ENCODE data around the gene HSPB6.

Gene HSPB6

GRCh38 chr19:35746531-35746930 is 10.3 kb downstream of the HSPB6 start:
- no peak for DNase-seq

DNA sequence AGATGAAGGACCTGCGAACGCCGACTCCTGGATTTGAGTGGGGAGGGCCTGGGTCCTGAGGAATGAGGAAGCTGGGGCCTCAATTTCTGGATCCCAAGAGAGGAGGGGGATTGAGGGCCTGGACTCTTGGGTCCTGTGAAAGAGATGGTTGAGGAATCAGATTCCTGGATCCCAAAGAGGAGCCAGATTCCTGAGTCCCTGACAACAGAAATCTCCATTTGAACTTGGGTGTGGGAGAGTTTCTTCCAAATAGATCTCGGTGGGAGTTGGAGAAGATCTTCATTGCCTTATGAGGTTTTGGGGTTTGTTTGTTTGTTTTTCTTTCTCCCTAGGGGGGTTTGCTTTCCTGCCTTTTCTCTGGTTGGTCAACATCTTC is 10.8 kb downstream of the HSPB6 start:
- no peak for DNase-seq

DNA sequence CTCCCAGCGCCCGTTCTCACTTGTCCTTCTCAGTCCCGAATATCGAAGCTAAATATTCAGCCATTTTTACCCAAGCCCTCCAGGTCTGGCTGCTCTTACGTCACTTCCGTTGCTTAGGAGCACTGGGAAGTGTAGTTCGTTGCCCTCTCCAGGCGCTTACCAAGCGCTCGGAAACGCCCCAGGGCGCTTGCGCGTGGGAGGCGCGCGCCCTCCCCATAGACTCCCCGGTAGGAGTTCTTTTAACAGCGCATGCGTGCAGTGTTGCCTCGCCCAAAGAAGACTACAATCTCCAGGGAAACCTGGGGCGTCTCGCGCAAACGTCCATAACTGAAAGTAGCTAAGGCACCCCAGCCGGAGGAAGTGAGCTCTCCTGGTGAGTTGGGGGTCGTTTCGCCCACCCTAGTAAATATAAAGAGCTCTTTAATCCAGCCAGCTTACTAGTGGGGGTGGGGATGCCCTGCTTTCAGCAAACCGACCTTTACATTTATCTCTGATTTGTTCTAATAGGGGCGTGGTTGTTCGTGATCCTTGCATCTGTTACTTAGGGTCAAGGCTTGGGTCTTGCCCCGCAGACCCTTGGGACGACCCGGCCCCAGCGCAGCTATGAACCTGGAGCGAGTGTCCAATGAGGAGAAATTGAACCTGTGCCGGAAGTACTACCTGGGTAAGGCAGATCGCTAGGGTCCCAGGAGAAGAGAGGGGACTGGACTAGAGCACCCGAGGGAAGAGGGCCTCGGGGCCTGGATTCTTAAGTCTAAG is 11.3 kb downstream of the HSPB6 start, which contains the start of the genes PSENEN and U2AF1L4:
PSENEN (plus strand) TSS at position 324 of the 759 bp plus-strand sequence; CDS start at position 604, 280 bp downstream.
U2AF1L4 (minus strand) TSS at position 91 of the 759 bp plus-strand sequence; CDS start at position 64, 27 bp downstream.
- DNase-seq, result peak; percentile 62 to 99 (median 96)

- DNase-seq, result peak; percentile 62 to 98 (median 91)
These were observed 12.2 kb downstream of the HSPB6 start for GRCh38 chr19:35744430-35745327.

- no peak for DNase-seq
These were observed 13.0 kb downstream of the HSPB6 start for GRCh38 chr19:35743640-35744429.

DNA sequence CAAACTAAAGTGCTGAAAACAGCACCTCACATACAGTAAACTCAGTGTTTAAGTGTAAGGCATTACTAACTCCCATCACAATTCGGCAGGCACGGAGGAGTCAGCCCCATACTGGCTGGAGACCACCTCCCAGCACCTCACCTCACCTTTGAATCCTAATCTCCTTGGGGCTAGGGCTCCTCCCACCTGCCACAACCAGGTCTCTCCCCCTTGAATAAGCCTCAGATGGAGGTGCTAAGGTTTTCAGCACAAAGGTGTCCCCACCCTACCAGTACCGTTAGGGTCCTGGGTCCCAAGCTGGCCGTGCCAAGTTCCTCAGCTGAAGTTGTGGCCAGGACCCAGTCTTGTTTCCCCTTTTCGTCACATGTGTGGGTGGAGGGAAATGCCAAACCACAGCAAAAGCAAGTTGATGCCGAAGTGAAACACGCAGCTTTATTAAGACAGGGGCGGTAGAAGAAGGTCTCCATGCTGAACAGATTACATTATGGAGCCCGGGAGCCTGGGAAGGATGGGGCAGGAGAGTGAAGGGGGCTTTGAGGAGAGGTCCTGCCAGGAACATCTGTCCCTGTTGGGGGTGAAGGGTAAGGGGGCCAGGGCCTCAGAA is 14.6 kb downstream of the HSPB6 start, which contains the start of gene IGFLR1:
IGFLR1 (minus strand) TSS at position 332 of the 604 bp plus-strand sequence. CDS start 1,272 bp downstream, outside the sequence.
- peak in 9 of 56 donors; percentile 3 to 50 (median 14) for DNase-seq

- DNase-seq, result no peak
These were observed 15.7 kb downstream of the HSPB6 start for GRCh38 chr19:35741203-35741515.

- peak; percentile 59 to 99 (median 96) for DNase-seq
These were observed 16.2 kb downstream of the HSPB6 start for GRCh38 chr19:35740423-35741202.

- DNase-seq, result no peak
These were observed 16.8 kb downstream of the HSPB6 start for GRCh38 chr19:35740108-35740422.

- no peak for DNase-seq
These were observed 17.3 kb downstream of the HSPB6 start for GRCh38 chr19:35739275-35740107.

GRCh38 chr19:35738887-35739229 is 18.0 kb downstream of the HSPB6 start:
- no peak for DNase-seq

DNA sequence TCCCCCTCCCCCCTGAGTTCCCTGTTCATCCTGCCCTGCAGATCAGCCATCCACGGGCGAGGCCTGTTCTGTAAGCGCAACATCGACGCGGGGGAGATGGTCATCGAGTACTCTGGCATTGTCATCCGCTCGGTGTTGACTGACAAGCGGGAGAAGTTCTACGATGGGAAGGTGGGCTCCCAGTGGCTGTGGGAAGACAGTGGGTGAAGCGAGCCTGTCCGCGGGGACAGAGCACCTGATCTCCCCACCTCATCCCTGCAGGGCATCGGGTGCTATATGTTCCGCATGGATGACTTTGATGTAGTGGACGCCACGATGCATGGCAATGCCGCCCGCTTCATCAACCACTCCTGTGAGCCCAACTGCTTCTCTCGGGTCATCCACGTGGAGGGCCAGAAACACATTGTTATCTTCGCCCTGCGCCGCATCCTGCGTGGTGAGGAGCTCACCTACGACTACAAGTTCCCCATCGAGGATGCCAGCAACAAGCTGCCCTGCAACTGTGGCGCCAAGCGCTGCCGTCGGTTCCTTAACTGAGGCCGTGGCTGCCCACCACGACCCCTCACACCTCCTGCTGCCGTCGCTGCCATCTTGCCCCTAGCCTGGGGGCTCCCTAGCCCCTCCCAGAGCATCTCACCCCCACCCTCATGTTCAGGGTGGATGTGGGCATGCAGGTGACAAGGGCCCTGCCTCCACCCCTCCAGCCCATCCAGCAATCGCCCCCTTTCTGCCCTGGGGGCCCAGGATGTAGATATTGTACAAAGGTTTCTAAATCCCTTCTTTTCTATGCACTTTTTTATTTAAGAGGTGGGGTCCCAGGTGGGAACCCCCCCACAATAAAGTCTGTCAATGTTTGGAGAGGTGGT is 18.6 kb downstream of the HSPB6 start:
- DNase-seq, result no peak

GRCh38 chr19:35736913-35737886 is 19.6 kb downstream of the HSPB6 start:
- DNase-seq, result no peak

DNA sequence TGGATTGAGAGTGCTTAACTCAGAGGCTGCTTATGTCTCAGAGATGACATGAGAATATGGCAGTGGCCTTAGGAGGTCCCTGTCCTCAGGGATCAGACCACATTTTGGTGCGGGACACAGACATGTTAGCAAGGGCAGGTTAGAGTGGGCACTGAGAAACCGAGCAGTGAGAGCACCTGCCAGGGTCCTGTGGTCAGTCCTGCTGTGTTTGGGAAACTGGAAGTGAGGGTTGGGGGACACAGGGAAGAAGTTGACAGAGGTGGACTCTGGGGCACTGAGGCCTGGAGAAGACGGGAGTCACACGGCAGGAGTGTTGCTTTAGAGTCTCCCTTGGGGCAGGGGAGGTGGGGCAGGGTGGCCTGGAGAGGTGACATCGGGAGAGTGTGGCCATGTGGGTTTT is 21.9 kb downstream of the HSPB6 start:
- DNase-seq, result no peak

GRCh38 chr19:35734273-35734672 is 22.6 kb downstream of the HSPB6 start:
- no peak for DNase-seq

DNA sequence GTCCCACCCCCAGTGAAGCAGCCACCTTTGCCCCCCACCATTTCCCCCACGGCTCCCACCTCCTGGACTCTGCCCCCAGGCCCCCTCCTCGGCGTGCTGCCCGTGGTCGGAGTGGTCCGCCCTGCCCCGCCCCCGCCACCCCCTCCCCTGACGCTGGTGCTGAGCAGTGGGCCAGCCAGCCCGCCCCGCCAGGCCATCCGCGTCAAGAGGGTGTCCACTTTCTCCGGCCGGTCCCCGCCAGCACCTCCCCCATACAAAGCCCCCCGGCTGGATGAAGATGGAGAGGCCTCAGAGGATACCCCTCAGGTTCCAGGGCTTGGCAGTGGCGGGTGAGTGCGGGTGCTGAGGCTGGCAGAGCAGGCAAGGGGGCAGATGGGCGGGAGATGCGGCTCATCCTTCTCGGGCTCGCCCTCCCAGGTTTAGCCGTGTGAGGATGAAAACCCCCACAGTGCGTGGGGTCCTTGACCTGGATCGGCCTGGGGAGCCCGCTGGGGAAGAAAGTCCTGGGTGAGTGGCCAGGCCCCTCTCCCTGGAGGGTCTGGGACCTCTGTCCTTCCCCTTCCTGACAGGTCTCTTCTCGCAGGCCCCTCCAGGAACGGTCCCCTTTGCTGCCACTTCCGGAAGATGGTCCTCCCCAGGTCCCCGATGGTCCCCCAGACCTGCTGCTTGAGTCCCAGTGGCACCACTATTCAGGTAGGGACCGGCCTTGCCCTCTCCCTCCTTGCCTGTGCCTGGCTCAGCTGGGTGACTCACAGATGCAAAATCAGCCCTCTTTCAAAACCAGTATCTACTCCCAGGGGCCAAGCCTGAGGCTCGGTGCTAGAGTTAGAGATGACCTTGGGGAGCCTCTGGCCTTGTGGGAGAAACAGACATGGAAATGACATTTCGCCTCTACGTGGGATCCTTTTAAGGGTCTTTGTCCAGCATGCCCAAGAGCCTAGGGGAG is 23.4 kb downstream of the HSPB6 start:
- DNase-seq, result peak in 1 of 56 donors; percentile 2
